DMS 273 (cell line): ENCODE results near the gene CPT1A.
A peak's percentile ranks its signal among the peaks of the same experiment; 100 is the strongest.

Experiments
- DNase-seq: peaks from one replicate; lab custom pipeline; 2025; ENCODE audit not compliant: unreplicated experiment; lab: John Stamatoyannopoulos, UW

The CPT1A gene

GRCh38 chr11:68804786-68805185 is 36.9 kb downstream of the CPT1A start:
- DNase-seq, result no peak

- DNase-seq, result peak; percentile 17
Measured at GRCh38 chr11:68803766-68804165, 38.0 kb downstream of the CPT1A start.

GRCh38 chr11:68798221-68798813 is 43.4 kb downstream of the CPT1A start:
- peak; percentile 43 for DNase-seq

- no peak for DNase-seq
Measured at GRCh38 chr11:68796801-68797200, 44.9 kb downstream of the CPT1A start.

GRCh38 chr11:68792400-68792966 is 49.2 kb downstream of the CPT1A start:
- DNase-seq, result no peak

- no peak for DNase-seq
Measured at GRCh38 chr11:68784653-68785052, 57.1 kb downstream of the CPT1A start.

GRCh38 chr11:68783216-68783821 is 58.4 kb downstream of the CPT1A start:
- no peak for DNase-seq

GRCh38 chr11:68782711-68783110 is 59.0 kb downstream of the CPT1A start:
- DNase-seq, result no peak

- peak; percentile 14 for DNase-seq
Measured at GRCh38 chr11:68780829-68781228, 60.9 kb downstream of the CPT1A start.

- DNase-seq, result no peak
Measured at GRCh38 chr11:68778205-68778604, 63.5 kb downstream of the CPT1A start.

GRCh38 chr11:68776442-68777235 is 65.1 kb downstream of the CPT1A start:
- DNase-seq, result no peak

GRCh38 chr11:68775951-68776388 is 65.7 kb downstream of the CPT1A start:
- DNase-seq, result no peak

- DNase-seq, result no peak
Measured at GRCh38 chr11:68774194-68774585, 67.5 kb downstream of the CPT1A start.

- DNase-seq, result no peak
Measured at GRCh38 chr11:68773521-68774193, 68.1 kb downstream of the CPT1A start.

GRCh38 chr11:68772936-68773335 is 68.8 kb downstream of the CPT1A start:
- DNase-seq, result no peak

- DNase-seq, result no peak
Measured at GRCh38 chr11:68770781-68771180, 70.9 kb downstream of the CPT1A start.

GRCh38 chr11:68767672-68768071 is 74.0 kb downstream of the CPT1A start:
- DNase-seq, result no peak

GRCh38 chr11:68766786-68767185 is 74.9 kb downstream of the CPT1A start:
- no peak for DNase-seq

- no peak for DNase-seq
Measured at GRCh38 chr11:68764746-68765145, 77.0 kb downstream of the CPT1A start.

- DNase-seq, result peak; percentile 14
Measured at GRCh38 chr11:68763926-68764657, 77.6 kb downstream of the CPT1A start.
